ENCODE measurements around the gene TUBGCP5. TPM values are rescaled to one million over a fixed set of nuclear protein-coding genes. Genes with fewer than 3 reads are reported as not detected.

The TUBGCP5 gene
- total RNA-seq (2012; rRNA removed) = 19.4 and 20.0 TPM in 2 replicates
- 11.2 and 13.0 TPM in 2 replicates for polyA plus RNA-seq (2012; rRNA removed)
- polyA plus RNA-seq (2012; cell fraction: cytosol; rRNA removed) = 2.8 and 4.4 TPM in 2 replicates
- 6.0 and 20.8 TPM in 2 replicates for polyA plus RNA-seq (2012; cell fraction: nucleus; rRNA removed; ENCODE audit: low replicate concordance)
- percentile 67 among the genes with signal in this experiment for Bru-seq, nascent RNA
- percentile 74 among the genes with signal in this experiment for BruChase-seq, experiment 1, labeled RNA remaining after a 6-hour chase
- BruChase-seq, experiment 2, labeled RNA remaining after a 2-hour chase = percentile 66 among the genes with signal in this experiment
- long read RNA-seq, transcript TUBGCP5-205 (23 exons, 3,849 nt) = major isoform, 6 of 15 reads
- long read RNA-seq, partial matches to known transcripts = 3 of 15 reads
- long read RNA-seq, other reads (novel, unspliced or antisense) = 5 of 15 reads

GRCh38 chr15:23039143-23039916, at the start of gene TUBGCP5:
Gene TUBGCP5, minus strand, starts transcription at chr15:23039569. Its CDS starts 26 bp downstream, at chr15:23039543.
- Histone ChIP-seq H3K23ac (ENCODE audit: low read depth, low read length) (peak within 1 kb of the TSS; percentile 86), H3K27me3 (ENCODE audit: control insufficient read depth, insufficient read depth, low read length) (no peaks in the 10 kb centered on the region), H3K27ac (ENCODE audit: insufficient read depth, low read length) (peak within 1 kb of the TSS; percentile 72), H3K14ac (replicated peaks; ENCODE audit: low read depth, low read length) (peak within 1 kb of the TSS; percentile 99), H2AFZ (replicated peaks; ENCODE audit: low read length, poor library complexity) (peak within 1 kb of the TSS; percentile 100), H2BK5ac (ENCODE audit: low read depth, low read length, poor library complexity, severe bottlenecking) (peak within 1 kb of the TSS; percentile 63), H3K9me1 (ENCODE audit: insufficient read depth, low read length) (no peaks in the 10 kb centered on the region), H2BK120ac (ENCODE audit: low read depth, low read length) (no peak within 1 kb of the TSS), H4K20me1 (ENCODE audit: insufficient read depth, low read length) (peaks cover 3% of the 10 kb centered on the region), H3K9ac (ENCODE audit: low read depth, low read length) (peak within 1 kb of the TSS; percentile 99), H4K8ac (ENCODE audit: low read depth in 2 of 2, low read length in 2 of 2) (peak within 1 kb of the TSS; percentile 91 to 99), H2BK20ac (ENCODE audit: low read depth, low read length) (no peak within 1 kb of the TSS), H3K4me2 (ENCODE audit: low read depth, low read length) (peak within 1 kb of the TSS; percentile 98), H3K4ac (ENCODE audit: low read depth, low read length) (peak within 1 kb of the TSS; percentile 74), H3K18ac (ENCODE audit: low read depth, low read length) (peak within 1 kb of the TSS; percentile 75), H3K9me3 (ENCODE audit: control insufficient read depth, insufficient read depth, low read length) (no peaks in the 10 kb centered on the region), H3K79me1 (ENCODE audit: low read depth in 1 of 2, low read length in 2 of 2) (peaks cover 12 to 14% of the 10 kb centered on the region in 2 experiments), H3K4me1 (ENCODE audit: control insufficient read depth, insufficient read depth, low read length) (no peaks in the 10 kb centered on the region), H3K4me3 (ENCODE audit: insufficient read depth, low read depth, low read length) (peak within 1 kb of the TSS; percentile 65), H4K91ac (ENCODE audit: insufficient read depth, low read depth, low read length) (peak within 1 kb of the TSS; percentile 84), H3K36me3 (ENCODE audit: control insufficient read depth, insufficient read depth, low read length) (peaks cover 8% of the 10 kb centered on the region), H3K56ac (ENCODE audit: extremely low read depth, insufficient read depth, low read length) (peak within 1 kb of the TSS; percentile 75), H2BK15ac (ENCODE audit: low read depth, low read length) (peak within 1 kb of the TSS; percentile 1; the same call in 1 of the 3 replicates), H2AK9ac (replicated peaks; ENCODE audit: low read depth, low read length, poor library complexity) (peak within 1 kb of the TSS; percentile 99), H2AK5ac (ENCODE audit: low read depth, low read length) (peak within 1 kb of the TSS; percentile 64), H4K5ac (ENCODE audit: low read depth, low read length) (peak within 1 kb of the TSS; percentile 99)
- ChIA-PET CTCF (no interaction called here), POLR2A (ENCODE audit: unreplicated experiment) (no interaction called here)
- no TSS peak for BruUV-seq (replicated peaks)
- WGBS, 2 experiments (ENCODE audit: extremely low coverage in 2 of 2, insufficient read length in 1 of 2) = 2% methylated on average over 30 of the region's 92 CpGs; no CpG with 5 or more reads in 1 of the 2 experiments
- in situ Hi-C loops (cut with MboI; ENCODE audit: low sequenced_read_pairs) = no loop called here
- peak; percentile 98 for ATAC-seq (ENCODE audit: low read depth)
- dilution Hi-C loops (cut with HindIII; ENCODE audit: low sequenced_read_pairs, unreplicated experiment) = no loop called here
- DNase-seq = peak; percentile 98
- intact Hi-C loops (cut with micrococcal nuclease) = loop anchor here (5.0 kb wide), 1 partner anchor 428 kb away; no protein-coding TSS in a partner anchor
- TF ChIP-seq CTCF (conservative IDR thresholded peaks at IDR 0.05; ENCODE audit: low read depth, low read length) (peak; percentile 28; the same call in 1 of the 2 replicates), CEBPB (IDR thresholded peaks at IDR 0.05; ENCODE audit: low read depth, low read length) (no peak), POLR2A (IDR thresholded peaks at IDR 0.05; ENCODE audit: low read depth, low read length) (peak; percentile 84), BHLHE40 (IDR thresholded peaks at IDR 0.05; ENCODE audit: low read depth, low read length) (peak; percentile 77; the same call in 1 of the 2 replicates), SMC3 (IDR thresholded peaks at IDR 0.05; ENCODE audit: low read depth, low read length) (no peak), MAZ (IDR thresholded peaks at IDR 0.05; ENCODE audit: borderline replicate concordance, low read depth, low read length) (no peak), MXI1 (IDR thresholded peaks at IDR 0.05; ENCODE audit: borderline replicate concordance, low read depth, low read length) (peak; percentile 67; the same call in 1 of the 2 replicates), RAD21 (IDR thresholded peaks at IDR 0.05; ENCODE audit: low read length) (no peak), CHD1 (IDR thresholded peaks at IDR 0.05; ENCODE audit: low read depth, low read length) (no peak), FOS (IDR thresholded peaks at IDR 0.05; ENCODE audit: low read depth, low read length) (no peak)
- TF ChIP-seq, protein P1, sequence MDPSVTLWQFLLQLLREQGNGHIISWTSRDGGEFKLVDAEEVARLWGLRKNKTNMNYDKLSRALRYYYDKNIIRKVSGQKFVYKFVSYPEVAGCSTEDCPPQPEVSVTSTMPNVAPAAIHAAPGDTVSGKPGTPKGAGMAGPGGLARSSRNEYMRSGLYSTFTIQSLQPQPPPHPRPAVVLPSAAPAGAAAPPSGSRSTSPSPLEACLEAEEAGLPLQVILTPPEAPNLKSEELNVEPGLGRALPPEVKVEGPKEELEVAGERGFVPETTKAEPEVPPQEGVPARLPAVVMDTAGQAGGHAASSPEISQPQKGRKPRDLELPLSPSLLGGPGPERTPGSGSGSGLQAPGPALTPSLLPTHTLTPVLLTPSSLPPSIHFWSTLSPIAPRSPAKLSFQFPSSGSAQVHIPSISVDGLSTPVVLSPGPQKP (IDR thresholded peaks at IDR 0.05; ENCODE audit: borderline replicate concordance, low read depth, low read length) = no peak
- TF ChIP-seq, protein P2, sequence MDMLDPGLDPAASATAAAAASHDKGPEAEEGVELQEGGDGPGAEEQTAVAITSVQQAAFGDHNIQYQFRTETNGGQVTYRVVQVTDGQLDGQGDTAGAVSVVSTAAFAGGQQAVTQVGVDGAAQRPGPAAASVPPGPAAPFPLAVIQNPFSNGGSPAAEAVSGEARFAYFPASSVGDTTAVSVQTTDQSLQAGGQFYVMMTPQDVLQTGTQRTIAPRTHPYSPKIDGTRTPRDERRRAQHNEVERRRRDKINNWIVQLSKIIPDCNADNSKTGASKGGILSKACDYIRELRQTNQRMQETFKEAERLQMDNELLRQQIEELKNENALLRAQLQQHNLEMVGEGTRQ (IDR thresholded peaks at IDR 0.05; ENCODE audit: low read depth, low read length) = no peak

All from IMR-90 (cell line).